Hepatocyte (in vitro differentiated cells): ENCODE results near the gene CDH6.

Experiments
- CTCF ChIP-seq: fragments of 200-600 bp; sonication (generic); IDR thresholded peaks from 2 replicates; pipeline ENCODE4 v1.5.1; 2016; ENCODE audit warnings: antibody characterized with exemption, mild to moderate bottlenecking; ENCODE audit not compliant: poor library complexity
- EZH2phosphoT487 ChIP-seq: fragments of 200-600 bp; sonication (generic); IDR thresholded peaks from one replicate; pipeline ENCODE4 v1.6.1; 2018; ENCODE audit warnings: antibody characterized with exemption, mild to moderate bottlenecking, low read depth, moderate library complexity; ENCODE audit not compliant: unreplicated experiment, severe bottlenecking

GRCh38 chr5:31268686-31269085 is 75.2 kb downstream of the CDH6 start:
- TF ChIP-seq CTCF (no peak), EZH2phosphoT487 (no peak)
